GM19397 (cell line): ENCODE measurements around the gene EPS8.

Experiments
- ATAC-seq: cut with Tn5 transposase; IDR thresholded peaks from one replicate; pipeline ENCODE4 v1.9.1; 2021; ENCODE audit warnings: mild to moderate bottlenecking, moderate library complexity; ENCODE audit not compliant: unreplicated experiment

The EPS8 gene

GRCh38 chr12:15800278-15800677 lies 11.1 kb upstream of the EPS8 start:
- ATAC-seq = no peak

GRCh38 chr12:15797818-15798217 lies 8.6 kb upstream of the EPS8 start:
- no peak for ATAC-seq

DNA sequence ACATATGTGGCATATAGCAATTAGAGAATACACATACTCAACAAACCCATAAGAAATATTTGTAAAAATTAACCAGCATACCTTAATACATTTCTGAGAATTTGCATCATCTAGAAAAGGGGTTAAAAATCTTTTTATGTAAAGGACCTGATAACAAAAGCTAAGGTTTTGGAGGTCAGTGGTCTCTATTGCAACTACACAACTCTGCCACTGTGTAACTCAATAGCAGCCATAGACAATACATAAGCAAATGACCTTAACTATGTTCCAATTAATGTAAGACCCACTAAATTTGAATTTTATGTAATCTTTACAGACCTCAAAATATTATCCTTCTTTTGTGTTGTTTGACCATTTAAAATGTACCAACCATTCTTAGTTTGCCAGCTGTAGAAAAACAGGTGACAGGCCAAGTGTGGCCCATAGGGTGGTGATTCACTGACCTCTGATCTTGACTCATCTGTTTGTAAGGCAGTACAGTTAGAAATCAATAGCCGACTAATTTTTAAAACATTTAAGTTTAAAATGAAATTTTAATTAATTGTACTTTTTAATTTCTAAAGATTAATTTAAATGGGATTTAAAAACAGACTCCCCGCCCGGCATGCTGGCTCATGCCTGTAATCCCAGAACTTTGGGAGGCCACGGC lies 7.4 kb upstream of the EPS8 start:
- no peak for ATAC-seq

- ATAC-seq = no peak
Observed at GRCh38 chr12:15794836-15795235, 5.6 kb upstream of the EPS8 start.

GRCh38 chr12:15794196-15794595 lies 5.0 kb upstream of the EPS8 start:
- ATAC-seq = no peak

DNA sequence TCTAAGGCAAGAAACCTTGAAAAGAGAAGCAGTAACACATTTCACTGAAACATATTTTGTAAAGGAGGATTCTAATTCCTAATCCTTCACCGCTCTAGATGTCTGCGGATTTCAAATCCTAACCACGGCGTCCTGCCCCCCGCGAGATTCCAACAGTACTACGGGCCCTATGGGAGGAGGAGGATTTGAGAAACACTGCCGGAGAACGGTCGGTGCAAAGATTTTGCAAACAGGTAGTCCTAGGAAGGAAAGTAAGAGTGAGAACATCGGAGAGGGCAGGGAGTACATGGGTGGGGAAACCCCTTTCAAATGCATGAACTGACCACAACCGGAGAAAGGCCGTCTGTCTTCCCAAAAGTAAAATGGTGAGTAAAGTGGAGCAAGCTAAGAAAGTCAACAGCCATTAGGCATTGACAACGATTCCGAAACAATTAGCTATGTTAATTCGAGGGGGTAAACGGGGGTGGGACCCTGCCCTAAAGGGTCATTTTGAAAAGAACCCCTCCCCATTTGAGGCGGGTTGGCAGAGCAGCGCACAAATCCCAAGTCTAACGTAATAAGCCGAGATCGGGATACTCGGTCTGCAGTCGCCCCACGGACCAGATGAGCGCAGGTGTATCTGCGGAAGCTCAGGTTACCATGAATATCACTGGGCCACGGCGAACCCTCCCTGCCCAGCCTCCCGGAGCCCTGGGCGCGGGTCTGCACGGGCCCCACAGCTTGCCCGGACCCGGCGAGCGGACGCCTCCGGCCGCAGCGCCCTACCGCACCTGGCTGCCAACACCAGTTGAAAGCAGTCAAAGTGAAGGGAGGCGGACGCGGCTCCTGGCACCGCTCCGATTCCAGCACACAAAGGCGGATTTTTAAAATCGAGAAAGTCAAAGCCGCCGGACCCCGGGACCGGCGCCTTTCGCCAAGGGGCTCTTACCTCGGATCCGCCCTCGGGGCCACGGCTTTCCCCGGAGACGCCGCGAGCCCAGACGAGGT lies 662 bp downstream of the EPS8 start:
- ATAC-seq = peak; percentile 39

GRCh38 chr12:15787778-15788177 lies 1.4 kb downstream of the EPS8 start:
- ATAC-seq = no peak

DNA sequence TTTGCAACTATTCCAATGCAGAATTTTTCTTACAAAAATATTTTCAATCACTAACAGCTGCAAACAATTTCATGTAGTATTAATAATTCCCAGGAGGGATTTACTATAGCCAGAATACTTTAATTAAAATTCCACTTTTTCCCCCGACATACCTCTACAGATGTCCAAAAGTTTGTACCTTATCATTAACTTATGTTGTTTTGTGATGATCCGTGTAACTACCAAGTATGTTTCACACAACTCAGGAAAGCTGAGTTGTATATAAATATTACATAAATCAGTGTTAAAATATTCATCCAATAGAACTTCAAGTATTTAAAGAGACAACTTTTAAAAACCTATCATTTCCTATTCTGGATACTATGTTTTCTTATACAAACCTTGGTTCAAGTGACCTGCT lies 2.4 kb downstream of the EPS8 start:
- ATAC-seq = no peak

- no peak for ATAC-seq
Observed at GRCh38 chr12:15783288-15783687, 5.9 kb downstream of the EPS8 start.

DNA sequence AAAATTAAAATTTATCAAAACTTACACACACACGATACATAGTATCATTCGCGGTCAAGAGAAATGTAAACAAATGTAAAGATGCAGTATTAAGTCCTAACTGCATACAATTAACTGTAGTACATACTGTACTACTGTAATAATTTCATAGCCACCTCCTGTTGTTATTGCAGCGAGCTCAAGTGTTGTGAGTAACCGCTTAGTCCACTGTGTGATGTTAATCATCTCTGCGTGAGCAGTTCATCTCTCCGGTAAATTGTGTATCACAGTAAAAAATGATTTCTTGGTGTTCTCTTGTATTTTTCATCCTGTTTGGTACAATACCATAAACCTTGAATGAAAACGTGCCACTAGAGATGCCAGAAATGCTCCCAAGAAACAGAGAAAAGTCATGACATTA lies 6.5 kb downstream of the EPS8 start:
- no peak for ATAC-seq

- ATAC-seq = no peak
Observed at GRCh38 chr12:15779925-15780324, 9.3 kb downstream of the EPS8 start.

- ATAC-seq = no peak
Observed at GRCh38 chr12:15778126-15778525, 11.1 kb downstream of the EPS8 start.

- no peak for ATAC-seq
Observed at GRCh38 chr12:15777355-15778012, 11.7 kb downstream of the EPS8 start.

GRCh38 chr12:15776532-15776931 lies 12.7 kb downstream of the EPS8 start:
- ATAC-seq = no peak

GRCh38 chr12:15774819-15775218 lies 14.4 kb downstream of the EPS8 start:
- ATAC-seq = no peak

- ATAC-seq = no peak
Observed at GRCh38 chr12:15772405-15773018, 16.7 kb downstream of the EPS8 start.

DNA sequence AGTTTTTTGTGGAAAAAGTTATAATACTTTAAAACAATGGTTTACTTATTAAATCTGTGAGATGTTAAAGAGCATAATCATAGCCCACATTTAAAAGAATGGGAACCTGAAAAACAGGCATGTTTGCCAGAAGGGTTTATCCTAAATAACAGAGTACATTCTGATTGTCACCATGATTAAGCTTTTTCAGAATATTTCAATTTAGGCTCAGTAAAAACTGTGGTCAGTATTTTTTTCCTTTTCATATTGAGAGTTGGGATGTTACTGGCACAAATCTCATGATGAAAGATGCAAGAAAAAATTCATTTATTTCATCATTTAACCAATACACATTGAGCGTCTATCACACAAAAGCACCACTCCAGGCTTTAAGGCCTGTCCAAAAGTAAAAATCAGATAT lies 18.6 kb downstream of the EPS8 start:
- no peak for ATAC-seq

- ATAC-seq = no peak
Observed at GRCh38 chr12:15770021-15770420, 19.2 kb downstream of the EPS8 start.

DNA sequence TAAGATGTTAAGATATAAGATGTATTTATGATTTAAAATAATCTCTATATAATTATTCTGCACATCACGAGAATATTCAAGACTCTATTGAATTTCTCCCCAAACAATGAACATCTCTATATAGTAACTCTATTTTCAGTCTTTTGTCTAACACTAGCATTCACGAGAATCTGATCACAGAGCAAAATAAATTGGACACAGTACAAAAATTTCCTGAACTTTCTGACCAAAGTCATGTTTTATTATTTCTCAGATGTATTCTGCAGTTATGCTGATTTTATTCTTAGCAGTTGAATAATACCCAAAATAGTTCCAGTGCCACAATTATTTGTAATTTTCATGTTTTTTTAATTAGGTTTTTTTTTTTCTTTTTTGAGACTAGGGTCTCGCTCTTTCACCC lies 19.6 kb downstream of the EPS8 start:
- no peak for ATAC-seq

DNA sequence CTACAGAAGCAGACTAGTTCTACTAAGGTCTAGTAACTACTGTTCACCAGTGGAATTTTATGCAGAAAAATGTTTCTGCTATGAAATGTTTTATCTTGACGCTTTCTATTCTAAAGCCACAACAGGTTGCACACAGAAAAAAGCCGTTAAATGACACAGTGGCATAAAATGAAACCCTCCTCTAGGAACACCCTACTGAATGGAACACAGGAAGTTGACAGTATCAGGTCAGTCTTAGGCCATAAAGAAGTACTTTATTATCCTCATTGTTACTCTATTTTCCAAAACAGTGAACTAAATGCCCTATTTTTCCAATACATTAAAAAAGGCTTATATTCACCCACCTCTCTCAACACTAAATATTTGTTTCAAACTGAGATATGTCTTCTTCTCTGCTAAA lies 21.9 kb downstream of the EPS8 start:
- no peak for ATAC-seq

DNA sequence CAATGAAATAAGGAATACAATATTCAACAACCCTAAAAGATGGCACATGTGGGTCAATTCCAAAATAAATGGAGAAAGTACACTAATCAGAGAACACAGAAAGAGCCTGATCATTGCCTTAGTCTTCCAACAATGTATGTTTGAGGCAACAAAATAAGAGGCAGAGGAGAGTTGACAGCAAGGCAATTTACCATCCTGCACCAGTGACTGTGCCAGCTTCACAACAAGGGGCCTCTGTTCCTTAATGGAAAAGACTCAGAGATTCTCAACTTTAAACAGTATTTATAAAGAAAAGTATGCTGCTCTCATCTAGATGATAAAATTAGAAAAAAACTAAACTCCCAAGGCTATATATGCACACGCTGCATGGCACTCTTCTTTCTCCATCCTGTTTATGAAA lies 25.9 kb downstream of the EPS8 start:
- no peak for ATAC-seq
